Activated CD8-positive, alpha-beta memory T cell treated with anti-CD3 and anti-CD28 coated beads for 48 hours (primary cell): ENCODE data around the gene RPS28.
A peak's percentile ranks its signal among the peaks of the same experiment; 100 is the strongest.
"Not testable (repeated sequence)": the region's sequence is repeated elsewhere in the genome, so short reads cannot be mapped to it uniquely, and the experiment has no call there.

Experiments used
- DNase-seq, 3 experiments: peaks; one replicate each; pipeline ENCODE4 v3.0.0-alpha.2; 2020; ENCODE audit warnings: low read depth in 2 of 3, low spot score in 2 of 3

RPS28 gene

DNA sequence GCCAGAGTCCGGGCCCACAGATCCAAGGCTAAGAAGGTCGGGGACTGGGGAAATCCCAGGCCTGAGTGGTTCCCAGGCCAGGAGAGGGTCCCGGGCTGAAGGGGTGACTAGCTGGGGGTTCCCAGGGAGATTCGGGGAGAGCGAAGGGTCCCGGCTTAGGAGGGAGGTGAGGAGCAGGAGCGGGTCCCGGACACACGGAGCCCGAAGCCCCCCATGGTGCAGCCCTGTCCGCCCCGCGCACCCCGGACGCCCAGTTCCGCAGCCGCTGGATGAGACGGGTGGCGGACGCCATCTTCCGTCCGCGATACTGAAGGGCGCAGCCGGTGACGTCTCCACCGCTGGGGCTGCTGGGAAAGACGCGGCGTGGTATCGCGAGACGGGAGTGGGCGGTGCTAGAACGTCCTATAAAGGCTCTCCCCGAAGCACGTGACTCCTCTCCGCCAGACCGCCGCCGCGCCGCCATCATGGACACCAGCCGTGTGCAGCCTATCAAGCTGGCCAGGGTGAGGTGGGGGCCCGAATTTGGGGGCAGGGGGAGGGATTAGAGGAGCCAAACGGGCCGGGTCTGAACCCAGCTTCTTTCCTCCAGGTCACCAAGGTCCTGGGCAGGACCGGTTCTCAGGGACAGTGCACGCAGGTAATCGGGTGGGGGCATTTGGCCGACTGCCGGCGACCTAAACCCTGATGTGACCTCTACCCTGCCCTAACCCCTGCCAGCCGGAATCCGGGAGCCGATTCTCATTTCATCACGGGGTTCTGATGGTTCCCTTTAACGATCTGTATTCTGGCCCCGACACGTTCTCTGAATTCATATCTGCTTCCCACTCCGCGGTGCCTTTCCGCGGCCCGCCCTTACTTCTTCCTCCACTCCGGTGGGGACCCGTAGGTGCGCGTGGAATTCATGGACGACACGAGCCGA is at the start of gene RPS28, which contains the start of gene NDUFA7:
TSS of gene RPS28 (plus strand) at position 430 of the 919 bp plus-strand sequence. CDS start at position 465, 35 bp downstream.
TSS of gene NDUFA7 (minus strand) at position 309 of the 919 bp plus-strand sequence. CDS start at position 292, 17 bp downstream.
- DNase-seq = peak; percentile 93 to 96 (median 96)

DNA sequence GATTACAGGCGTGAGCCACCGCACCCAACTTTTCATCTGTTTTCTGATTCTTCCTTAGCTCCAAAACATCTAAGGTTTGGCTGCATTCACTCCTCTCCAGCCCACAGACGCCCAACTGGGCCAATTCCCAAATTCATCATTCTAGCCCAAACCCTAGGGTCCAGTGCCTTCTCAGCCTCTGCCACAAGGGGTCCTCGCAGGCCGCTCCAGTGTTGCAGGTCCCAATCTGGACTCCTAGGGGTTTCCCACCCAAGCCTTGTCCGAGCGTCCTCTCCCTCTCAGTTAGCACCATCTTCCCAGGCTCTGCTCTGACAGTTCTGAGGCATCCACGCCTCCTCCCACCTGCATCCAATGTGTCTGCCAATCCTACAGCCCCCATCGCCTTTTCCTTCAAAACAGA is 44.8 kb upstream of the RPS28 start:
- not testable (repeated sequence) for DNase-seq

DNA sequence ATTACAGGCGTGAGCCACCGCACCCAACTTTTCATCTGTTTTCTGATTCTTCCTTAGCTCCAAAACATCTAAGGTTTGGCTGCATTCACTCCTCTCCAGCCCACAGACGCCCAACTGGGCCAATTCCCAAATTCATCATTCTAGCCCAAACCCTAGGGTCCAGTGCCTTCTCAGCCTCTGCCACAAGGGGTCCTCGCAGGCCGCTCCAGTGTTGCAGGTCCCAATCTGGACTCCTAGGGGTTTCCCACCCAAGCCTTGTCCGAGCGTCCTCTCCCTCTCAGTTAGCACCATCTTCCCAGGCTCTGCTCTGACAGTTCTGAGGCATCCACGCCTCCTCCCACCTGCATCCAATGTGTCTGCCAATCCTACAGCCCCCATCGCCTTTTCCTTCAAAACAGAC is 30.0 kb upstream of the RPS28 start:
- DNase-seq = not testable (repeated sequence)

DNA sequence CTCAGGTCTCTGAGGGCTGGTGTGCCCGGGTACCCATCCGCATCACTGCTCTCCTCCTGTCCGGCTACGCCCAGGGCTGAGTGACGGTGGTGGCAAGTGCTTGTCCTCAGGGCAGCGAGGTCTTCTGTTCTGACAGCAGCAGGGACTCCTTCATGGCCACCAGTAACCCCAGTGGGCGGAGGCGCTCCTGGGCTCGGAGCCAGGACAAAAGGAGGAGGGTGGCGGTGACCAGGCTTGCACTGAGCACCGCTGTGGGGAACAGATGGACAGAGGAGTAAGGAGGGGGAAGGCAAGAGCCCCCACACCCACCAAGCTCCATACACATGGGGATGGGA is 19.0 kb upstream of the RPS28 start:
- no peak for DNase-seq

DNA sequence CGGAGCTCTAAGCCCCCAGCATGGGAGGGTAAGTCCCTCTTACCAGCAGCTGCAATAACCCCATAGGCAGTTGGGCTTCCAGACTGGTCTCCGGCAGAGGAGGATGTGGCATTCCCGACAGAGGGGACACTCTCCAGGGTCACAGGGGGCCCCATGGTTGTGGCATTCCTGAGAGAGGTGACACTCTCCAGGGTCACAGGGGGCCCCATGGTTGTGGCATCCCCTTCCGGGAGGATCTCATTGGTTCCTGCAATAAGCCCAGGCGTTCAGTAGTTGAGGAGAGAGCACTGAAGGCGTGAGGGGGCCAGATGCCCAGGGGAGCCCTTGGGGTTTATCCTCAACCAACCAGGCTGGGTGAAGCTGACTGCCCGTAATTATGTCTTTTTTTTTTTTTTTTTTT is 18.6 kb upstream of the RPS28 start:
- DNase-seq = no peak

DNA sequence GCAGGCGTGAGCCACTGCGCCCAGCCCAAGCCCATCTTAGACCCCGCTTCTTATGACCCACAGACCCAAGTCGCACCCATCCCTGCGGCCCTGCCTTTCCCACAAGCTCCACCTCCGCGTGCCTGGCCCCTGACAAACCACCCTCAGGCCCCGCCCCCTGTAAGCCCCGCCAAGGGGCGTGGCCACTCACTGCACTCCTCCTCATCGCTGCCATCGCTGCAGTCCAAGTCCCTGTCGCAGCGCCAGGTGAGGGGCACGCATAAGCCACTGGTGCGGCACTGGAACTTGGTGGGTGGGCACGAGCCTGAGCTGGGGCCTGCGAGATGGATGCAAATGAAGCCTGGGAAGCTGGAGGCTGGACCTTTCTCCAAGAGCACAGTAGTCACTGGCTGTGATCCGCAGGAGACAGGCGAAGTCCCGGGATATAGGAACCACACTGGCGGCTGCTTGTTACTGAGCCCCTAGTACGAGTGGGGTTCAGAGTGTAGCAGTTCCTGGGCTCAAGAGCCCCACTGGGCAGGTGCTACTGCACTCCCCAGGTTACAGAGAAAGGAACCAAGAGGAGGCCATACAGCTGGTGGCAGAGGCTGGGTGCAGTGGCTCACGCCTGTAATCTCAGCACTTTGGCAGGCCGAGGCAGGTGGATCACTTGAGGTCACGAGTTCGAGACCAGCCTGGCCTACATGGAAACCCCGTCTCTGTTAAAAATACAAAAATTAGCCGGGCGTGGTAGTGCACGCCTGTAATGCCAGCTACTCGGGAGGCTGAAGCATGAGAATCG is 16.3 kb upstream of the RPS28 start:
- DNase-seq = no peak

DNA sequence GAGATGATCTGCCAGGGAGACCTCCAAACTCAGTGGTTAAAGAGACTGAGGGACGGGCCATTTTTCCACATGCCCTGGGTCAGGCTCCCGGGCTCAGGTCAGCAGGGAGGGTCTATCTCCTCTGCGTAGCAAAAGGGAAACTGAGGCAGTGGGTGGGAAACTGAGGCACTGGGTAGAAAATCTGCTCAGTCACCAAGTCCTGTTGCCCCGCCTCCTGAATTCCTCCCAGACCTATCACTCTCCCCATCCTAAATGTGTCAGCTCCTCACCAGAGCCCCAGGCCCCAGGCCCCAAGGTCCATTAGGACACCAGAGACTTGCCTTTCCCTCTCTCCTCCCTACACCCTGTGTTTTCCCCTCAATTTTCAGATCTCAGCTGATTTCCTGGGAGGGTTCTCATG is 15.5 kb upstream of the RPS28 start:
- no peak for DNase-seq

DNA sequence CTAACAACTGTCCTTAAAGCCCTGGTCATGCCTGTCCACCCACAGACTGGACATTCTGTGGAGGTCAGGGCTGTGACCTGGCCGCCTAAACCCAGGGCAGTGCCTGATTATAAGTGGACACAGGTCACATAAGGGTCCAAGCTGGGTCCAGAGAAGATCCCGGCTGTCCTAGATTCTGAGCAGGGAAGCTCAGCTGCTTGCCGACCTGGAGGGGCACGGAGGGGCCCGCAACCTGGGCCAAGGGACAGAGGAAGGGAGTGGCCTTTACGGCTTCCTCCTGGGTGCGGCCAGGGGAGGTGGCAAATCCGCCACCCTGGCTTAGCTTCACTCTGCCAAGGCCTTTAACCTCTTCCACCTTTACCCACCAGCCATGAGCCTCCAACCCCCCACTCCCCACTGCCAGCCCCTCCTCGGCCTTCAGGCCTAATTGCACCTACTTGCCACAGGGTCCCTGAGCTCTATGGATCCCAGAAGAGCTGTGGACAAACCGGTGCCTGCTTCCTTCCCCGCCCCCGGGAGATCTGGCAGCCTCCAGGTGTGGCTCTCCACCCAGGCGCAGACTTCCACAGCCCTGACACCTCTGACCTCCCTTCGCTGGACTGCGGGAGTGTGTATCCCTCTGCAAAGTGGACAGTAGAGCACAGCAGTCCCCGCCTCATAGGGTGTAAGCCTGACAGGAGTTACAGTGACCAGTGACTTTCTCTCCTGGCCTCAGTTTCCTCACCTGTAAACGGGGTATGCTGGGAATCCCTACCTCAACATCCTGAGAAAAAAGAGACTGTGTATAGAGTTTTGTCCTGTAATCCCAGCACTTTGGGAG is 14.9 kb upstream of the RPS28 start:
- no peak for DNase-seq

DNA sequence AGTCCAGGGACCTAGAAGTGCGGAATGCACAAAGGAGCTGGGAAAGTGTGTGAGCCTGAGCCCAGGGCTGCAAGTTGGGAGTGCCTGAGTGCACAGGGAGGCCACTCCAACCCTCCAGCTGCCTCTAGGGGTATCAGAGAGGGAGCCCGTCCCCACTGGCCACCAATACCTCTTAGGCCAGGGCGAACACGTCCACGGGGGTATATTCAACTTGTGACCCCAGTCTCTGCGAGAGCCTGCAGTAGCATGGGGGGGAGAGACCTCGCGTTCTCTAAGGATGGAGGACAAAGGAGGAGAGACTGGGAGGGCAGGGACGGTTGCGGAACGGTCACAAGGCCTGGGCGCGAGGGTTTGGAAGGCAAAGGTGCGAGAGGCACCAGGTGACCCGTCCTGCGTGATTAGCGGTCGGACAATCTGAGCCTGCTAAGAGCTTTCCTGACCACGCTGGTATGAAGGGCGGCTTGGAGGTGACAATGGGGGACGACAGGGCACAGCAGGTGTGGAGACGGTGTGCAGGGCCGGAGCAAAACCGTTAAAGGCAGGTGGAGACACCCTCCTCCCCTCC is 13.8 kb upstream of the RPS28 start:
- DNase-seq = no peak

DNA sequence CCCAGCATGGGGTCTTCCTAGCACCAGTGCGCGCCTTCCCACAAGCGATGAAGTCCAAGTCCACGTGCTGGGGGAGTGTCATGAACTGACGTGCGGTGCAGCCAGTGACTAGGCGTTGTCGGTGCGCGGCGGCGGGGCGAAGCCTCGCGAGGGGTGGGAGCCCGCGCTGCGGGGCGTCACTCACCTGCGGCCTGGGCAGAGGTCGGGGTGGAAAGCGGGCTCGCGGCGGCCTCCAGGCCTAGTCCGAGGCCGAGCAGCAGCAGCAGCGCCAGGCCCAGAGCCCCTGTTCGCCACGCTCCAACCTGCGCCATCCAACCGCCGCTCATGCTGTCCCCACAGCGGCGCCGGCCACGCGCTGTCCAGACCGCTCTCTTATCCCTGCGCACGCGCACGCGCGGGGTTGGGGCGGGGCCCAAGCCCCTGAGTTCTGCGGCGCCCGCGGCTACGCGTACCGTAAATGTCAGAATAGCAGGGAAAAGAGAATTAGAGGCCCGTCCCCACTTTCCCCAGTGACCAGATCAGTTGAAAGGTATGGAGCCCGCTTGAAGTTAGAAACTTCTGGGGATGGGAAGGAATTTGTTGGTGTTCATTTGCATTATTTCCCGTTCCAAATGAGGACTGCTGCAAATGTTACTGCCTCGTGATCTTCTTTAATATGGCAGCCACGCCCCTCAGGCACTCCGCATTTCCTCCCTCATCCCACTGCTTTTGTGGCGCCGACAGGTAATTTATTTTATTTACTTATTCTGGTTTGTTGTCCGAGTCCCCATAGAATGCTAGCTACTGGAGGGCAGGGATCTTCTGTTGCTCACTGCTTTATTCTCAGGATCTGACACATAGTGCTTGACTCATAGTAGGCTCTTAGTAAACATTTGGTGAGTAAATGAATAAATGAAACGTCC is 13.1 kb upstream of the RPS28 start, which contains the start of gene CD320:
TSS of gene CD320 (minus strand) at position 394 of the 902 bp plus-strand sequence. CDS start at position 326, 68 bp downstream.
- DNase-seq = peak; percentile 73 to 88 (median 79)

DNA sequence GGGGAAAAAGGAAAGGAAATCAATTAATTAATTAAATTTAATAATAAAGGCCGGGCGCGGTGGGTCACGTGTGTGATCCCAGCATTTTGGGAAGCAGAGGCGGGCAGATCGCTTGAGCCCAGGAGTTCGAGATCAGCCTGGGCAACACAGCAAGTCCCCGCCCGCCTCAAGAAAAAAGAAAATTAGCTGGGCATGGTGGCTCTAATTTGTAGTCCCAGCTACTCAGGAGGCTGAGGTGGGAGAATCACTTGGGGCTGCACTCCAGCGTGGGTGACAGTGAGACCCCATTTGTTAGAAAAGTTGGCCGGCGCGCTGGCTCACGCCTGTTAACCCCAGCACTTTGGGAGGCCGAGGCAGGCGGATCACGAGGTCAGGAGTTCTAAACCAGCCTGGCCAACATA is 12.4 kb upstream of the RPS28 start:
- DNase-seq = no peak

DNA sequence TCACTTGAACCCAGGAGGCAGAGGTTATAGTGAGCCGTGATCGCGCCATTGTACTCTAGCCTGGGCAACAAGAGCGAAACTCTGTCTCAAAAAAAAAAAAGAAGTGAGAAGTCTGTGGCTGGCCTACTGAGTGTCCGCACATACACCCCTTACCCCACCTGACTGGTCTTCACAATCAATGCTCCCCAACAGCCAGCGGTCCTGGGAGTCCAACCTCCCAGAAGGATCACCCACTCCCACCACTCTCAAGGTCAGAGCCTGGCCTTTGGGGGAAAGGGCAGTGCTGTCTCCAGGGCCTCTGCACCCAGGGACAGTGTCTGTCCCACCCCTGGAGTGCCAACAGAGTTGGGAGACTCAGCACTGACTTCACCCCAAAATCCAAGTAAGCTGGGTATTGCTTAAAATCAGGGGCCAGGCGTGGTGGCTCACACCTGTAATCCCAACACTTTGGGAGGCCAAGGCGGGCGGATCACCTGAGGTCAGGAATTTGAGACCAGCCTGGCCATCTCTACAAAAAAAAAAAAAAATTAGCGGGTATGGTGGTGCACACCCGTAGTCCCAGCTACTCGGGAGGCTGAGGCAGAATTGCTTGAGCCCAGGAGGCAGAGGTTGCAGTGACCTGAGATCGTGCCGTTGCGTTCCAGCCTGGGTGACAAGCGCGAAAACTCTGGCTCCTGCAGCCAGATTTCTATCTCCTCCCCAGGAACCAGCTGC is 10.8 kb upstream of the RPS28 start:
- DNase-seq = no peak

DNA sequence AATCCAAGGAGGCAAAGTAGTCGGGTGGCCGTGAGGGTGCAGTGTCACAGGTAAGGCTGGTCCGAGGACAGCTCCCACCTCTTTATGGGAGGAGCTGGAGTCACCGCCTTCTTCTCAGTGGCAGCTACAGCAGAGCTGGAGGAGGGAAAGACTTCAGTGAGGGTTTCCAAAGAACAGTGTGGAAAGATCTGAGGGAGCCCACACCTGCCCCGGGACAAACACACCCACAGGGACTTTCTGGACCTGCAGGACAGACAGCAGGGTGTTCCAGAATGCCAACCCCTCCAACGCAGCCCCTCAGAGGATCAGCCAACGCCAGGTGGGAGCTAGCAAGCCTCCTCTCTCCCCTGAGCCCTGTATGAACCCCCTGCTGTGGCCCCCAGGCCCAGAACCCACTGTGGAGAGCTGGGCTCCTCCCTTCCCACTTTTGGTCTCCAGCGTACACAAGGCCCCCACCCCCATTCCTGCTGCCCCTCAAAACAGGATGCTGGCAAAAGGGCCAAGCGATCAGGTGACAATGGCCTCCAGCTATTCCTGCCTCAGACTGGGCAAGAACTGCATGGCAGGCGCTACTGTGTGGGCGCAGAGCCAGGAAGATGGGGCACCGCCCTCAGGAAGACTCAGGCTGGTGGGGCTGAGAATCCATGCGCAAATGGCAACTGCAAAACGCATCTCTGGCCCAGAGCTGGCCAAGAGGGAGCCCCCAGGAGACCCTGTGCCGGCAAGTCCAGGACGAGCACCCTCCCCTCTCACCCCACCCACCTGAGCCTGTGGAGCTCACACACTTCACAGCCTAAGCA is 9.6 kb upstream of the RPS28 start:
- DNase-seq = no peak

DNA sequence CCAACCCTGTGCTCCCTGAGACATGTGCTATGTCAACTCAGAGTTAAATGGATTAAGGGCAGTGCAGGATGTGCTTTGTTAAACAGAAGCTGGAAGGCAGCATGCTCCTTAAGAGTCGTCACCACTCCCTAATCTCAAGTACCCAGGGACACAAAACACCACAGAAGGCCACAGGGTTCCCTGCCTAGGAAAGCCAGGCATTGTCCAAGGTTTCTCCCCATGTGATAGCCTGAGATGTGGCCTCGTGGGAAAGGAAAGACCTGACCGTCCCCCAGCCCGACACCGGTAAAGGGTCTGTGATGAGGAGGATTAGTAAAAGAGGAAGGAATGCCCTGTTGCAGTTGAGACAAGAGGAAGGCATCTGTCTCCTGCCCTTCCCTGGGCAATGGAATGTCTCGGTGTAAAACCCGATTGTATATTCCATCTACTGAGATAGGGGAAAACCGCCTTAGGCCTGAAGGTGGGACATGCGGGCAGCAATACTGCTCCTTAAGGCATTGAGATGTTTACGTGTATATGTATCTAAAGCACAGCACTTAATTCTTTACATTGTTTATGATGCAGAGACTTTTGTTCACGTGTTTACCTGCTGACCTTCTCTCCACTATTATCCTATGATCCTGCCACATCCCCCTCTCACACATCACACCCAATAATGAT is 6.2 kb upstream of the RPS28 start:
- not testable (repeated sequence) for DNase-seq

DNA sequence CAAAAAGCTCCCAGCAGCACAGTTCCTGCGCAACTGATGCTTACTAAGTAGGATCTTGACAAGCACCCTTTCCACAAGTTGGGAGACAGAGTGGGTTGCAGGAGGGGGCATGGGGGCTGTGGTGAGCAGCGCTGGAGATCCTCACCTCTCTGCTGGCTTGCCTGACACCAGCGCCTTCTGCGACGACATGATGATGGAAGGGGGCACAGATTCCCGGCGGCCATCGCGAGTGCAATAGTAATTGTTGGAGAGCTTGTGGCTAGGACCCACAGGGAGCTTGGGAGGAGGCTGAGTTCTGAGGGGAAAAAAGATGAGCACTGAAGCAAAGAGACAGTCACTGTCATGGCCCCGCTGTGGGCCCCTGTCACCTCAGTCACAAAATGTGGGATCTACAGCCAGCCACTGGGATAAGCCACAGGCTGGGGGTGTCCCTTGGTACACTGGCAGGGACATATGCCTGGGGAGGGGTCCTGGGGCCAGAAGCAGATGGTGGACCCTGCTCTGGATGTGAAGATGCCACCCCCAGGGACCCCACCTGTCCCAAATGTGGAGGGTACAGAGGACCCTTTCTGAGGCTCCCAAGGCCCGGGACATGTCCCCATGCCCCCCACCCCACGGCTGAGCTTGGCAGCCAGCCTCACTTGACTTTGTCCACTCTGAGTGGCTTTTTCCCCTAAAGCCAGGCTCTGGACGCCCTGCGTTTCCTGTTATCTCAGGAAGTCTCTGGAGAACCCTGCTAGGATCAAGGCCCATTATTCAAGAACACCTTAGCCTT is 4.8 kb upstream of the RPS28 start:
- DNase-seq = no peak

DNA sequence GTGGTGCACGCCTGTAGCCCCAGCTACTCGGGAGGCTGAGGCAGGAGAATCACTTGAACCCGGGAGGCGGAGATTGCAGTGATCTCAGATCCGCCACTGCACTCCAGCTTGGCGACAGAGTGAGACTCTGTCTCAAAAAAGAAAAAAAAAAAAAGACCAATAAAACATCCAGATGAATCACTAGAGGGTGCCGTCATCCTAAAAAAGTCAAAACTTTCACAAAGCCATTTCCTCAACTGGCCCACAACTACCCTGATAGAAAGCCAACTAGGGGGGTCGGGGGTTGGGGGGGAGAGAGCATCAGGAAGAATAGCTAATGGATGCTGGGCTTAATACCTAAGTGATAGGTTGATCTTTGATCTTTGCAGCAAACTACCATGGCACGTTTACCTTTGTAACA is 2.5 kb upstream of the RPS28 start:
- DNase-seq = not testable (repeated sequence)
